HUDEP-2 (cell line): Measurements from ENCODE around the gene TMEM201.

Source experiments
- DNase-seq, 76 experiments: peaks; one replicate each; lab custom pipeline; 2025; ENCODE audit not compliant: unreplicated experiment in 76 of 76; lab: John Stamatoyannopoulos, UW

TMEM201 gene

DNA sequence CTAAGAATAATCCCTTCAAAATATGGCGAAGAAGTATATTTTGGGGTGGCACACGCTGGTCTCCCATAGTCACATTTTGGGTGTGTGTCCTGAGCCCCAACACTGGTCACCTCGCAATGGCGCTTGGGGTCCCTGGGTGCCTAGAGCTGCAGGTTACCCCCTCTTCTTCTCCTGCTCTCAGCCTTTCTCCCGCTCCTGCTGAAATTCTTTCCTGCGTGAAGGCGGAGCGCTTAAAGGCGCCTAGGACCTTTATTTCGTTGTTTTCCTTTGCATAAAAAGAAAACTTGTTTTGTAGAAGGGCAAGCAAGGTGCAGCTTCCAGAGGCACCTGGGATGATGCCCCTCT, 62.5 kb downstream of the TMEM201 start:
- DNase-seq: no peak

DNA sequence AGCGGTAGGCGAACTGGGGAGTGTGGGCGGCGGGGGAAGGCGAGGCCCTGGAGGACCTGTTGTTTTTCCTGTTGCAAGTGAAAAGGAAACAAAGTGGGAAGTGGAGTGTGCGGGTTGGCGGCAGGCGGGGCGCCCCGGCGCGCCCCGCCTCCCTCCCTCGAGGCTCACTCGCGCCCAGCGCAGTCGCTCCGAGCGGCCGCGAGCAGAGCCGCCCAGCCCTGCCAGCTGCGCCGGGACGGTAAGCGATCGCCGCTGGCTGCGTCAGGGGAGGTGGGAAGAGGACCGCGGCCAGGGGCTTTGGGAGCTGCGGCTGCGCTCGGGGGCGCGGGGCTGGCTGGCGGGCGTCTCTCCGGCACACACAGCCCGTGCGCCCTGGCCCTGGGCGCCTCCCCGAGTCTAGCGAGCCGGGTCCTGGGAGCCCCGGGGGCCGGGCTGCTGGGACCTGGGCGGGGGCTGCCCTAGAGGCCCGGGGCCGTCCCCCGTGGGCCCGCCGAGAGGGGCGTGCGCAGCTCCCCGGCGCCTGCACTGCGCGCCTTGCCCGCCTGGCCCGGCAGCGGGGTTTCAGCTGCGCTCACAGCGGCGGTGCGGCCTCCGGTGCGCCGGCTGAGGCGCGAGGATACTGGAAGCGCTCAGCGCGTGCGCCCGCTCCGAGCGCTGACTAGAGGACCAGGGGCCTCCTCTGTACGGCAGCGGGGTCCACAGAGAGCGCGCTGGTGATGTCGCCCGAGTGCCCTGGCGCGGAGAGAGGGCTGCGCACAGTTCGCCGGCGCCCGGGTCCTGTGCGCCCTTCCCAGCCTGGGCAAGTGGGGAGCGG, 63.1 kb downstream of the TMEM201 start, which contains the start of gene PIK3CD:
PIK3CD (plus strand) TSS at position 167 of the 814 bp plus-strand sequence. CDS start 58,725 bp downstream, outside the sequence.
- no peak for DNase-seq

DNA sequence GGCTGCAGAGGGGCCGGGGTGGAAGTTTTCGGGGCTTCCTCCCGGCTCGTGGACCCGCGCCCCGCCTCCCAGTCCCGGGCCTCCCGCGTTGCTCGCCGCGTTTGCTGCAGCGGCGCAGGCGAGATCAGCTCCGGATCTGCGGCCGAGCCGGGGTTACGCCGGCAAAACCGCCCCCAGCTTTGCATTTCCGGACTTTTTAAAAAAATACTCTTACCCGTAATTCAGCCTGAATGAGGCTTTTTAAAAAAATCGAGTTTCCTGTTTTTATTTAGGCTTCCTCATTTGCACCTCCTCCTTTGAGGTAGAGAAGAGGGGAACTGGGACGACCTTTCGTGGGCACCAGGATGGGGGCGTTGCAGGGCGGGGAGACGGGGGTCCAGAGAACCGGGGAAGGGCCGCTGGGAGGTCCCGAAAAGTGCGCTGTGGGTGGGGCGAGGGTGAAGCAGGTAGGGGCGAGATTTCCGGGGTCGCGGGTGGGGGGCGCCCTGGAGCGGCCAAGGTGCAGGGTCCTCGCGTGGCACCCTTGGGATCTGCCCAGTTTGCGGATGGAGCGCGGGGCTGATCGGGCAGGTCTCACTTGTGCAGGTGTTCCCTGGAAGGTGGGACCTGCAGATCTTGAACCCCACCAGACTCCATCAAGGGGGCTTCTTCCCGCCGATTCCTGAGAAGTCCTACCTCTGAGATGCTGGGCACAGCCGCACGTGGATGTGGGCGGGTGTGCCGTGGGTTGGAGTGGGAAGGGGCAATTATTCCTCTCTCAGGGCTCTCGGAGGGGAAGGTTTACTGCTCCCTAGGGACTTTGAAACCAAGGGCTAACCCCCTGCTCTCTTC, 63.9 kb downstream of the TMEM201 start:
- no peak for DNase-seq

DNA sequence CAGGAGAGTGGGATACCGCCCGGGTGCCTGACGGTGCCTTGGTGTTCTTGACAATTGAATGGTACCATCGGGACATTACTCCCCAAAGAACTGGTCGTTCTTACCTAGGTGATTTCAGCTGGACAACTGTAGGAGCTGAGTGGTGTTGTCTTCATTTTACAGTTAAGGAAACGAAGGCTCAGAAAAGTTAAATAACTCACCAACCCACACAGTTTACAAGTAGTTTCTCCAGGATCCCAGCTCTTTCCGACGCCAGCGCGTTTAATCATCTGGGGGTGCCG, 64.4 kb downstream of the TMEM201 start:
- no peak for DNase-seq

DNA sequence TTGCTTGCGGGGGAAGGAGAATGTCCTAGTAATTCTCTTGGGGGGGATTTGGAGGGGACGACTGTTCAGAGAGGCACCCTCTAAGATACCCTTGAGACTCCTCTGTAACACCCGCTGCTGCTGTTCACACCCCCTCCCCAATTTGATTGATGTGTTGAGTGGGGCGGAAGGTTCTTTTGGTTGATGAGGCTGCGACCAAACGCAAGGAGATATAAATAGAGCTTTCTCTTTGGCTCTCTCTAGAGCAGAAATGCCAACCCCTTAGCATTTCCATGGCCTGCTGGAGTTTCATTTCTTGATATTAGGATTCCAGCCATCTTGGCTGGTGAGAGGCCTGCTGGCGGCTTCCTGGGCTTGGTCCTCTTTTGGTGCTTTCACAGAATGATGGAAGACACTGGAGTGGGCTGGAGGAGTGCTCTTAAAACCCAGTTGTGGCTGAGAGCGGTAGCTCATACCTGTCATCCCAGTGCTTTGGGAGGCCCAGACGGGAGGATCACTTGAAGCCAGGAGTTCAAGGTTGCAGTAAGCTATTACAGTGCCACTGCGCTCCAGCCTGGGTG, 64.9 kb downstream of the TMEM201 start:
- DNase-seq: no peak

DNA sequence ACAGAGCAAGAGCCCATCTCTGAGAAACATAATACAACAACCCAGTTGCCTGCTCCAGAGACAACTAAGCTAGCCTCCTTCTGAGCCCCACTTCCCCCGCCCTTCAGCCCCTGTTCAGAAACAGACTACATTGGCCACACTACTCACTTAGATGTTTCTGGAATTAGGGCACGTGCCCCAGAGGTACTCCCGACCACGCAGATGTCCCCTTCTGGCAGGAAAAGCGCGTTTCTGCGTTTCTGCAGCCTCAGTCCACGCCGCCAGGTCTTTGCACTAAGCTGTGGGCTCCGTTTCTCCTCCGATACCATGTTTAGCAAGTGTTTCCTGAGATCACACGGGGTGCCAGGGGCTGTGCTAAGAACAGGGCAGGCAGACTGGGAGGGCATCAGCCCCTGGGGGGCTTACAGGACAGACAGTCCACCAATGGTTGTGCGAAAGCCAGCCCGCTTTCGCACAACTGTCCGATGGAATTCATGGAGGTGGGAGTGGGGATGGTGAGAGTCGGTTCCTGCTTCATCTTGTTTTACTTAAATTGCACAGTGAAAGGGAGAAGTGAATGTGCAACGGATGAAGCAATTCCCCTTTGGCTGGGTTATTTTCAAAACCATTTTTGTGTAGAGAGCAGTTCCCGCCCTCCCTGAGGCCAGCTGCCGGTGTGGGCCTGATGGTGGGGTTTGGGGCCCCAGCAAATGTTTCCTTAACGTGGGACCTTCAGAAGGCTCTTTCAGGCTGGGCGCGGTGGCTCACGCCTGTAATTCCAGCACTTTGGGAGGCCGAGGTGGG, 65.5 kb downstream of the TMEM201 start:
- no peak for DNase-seq

DNA sequence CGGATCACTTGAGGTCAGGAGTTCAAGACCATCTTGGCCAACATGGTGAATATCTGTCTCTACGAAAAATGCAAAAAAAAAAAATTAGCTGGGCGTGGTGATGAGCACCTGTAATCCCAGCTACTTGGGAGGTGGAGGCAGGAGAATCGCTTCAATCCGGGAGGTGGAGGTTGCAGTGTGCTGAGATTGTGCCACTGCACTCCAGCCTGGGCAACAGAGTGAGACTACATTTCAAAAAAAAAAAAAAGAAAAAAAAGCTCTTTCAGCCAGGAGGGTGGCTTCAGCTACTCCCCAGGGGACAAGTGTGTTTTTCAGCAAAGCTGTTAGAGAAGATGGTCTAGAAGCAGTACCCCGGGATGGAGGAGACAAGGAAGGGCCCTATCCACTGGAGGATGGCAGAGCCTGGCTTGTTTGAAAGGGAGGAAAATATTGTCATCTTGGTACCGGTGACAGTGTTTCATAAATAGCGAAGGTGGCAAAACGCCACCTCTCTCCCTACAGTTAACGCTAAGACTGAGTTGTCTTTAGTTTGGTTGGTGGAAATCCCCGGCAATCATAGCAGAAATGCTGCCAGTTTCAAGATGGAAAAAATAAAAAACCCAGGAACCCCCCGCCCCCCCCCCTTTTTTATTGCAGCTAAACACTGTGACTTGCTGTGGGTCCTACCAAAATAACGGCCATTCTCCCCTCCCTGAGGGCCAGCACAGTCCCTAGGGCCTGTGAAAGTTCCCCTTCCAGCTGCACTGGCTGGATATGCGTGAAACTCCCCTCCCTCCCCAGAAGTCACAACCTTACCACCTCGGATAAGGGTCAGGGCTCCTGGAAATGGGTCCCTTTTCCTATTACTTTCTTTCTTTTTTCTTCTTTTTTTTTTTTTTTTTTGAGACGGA, 66.4 kb downstream of the TMEM201 start:
- DNase-seq: no peak

DNA sequence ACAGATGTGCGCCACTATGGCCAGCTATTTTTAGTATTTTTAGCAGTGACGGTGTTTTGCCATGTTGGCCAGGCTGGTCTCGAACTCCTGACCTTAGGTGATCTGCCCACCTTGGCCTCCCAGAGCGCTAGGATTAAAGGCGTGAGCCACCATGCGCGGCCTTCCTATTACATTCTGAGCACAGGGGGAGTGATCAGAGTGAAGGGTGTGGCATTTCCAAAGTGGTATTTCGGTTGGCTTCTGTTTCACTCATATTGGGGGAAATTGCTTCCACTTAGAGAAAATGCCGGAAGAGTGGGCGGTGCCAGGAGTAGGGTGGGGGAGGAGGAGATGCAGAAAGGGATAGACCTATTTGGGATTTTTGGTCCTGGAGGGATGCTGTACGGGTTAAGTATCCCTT, 67.1 kb downstream of the TMEM201 start:
- no peak for DNase-seq

DNA sequence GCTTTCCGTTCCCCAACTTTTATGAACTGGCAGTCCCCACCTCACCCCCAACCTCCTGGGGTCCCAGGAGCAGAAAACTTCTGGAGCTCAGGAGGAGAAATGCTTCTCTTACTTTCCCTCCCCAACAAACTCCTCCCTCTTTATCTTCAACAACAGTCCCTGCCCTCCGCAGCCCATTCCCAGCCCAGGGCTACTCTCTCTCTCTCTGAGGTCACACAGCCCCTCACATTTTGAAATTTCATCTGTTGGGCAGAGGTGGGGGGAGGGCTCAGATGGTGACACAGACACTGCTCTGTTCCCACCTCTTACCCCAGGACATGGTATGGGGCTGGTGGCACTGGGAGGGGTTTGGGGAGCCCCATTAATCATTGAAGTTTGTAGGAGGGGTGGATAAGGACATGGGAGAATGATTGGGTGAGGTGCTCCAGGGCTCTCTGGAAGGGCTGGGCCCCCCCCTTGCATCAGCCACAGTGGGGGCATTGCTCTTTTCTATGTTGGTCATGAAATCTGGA, 68.9 kb downstream of the TMEM201 start:
- no peak for DNase-seq

DNA sequence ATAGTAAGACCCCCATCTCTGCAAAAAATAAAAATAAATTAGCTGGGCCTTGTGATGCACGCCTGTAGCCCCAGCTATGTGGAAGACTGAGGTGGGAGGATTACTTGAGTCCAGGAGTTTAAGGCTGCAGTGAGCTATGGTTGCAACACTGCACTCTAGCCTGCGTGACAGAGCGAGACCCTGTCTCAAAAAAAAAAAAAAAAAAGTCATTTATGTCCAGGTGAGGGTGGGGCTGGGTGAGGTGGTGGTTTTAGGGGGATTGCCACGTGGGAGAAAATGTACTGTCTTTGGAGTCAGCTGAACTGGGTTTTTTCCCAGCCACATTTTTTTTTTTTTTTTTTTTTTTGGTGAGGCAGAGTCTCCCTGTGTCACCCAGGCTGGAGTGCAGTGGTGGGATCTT, 69.5 kb downstream of the TMEM201 start:
- DNase-seq: no peak

DNA sequence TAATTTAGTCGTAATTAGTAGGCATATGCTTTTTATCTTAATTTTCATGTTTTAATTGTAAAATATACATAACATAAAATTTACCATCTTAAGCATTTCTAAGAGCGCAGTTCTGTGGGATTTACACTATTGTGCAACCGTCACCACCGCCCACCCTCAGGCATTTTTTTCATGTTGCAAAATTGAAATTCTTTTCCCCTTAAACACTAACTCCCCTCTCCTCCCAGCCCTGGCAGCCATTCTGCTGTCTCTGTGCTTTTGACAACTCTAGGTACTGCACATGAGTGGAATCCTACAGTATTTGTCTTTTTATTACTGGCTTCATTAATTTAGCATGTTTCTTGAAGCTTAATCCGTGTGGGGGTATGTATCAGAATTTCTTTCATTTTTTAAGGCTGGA, 70.6 kb downstream of the TMEM201 start:
- no peak for DNase-seq

DNA sequence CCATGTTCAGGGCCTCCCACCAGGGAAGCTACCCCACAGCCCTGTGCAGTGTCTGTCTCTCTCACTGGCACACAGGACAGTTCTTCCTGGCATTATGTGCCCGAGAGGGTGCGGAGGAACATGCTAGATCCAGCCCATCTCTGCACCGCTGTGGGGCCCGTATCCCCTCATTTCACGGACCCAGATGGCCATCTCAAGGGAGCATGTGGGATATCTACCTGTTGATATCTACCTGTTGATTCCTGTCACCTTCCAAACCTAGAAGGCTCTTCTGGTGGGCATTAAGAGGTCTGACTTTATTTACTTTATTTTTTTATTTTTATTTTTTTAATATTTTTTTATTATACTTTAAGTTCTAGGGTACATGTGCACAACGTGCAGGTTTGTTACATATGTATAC, 74.5 kb downstream of the TMEM201 start:
- DNase-seq: no peak
